OCI-LY3 (cell line): ENCODE results near the gene IL25.
"Not testable (repeated sequence)": the region's sequence is repeated elsewhere in the genome, so short reads cannot be mapped to it uniquely, and the experiment has no call there.

ENCODE experiments used
- H2AFZ ChIP-seq: fragments of 200-600, 300-600 bp; shearing (Covaris generic); 2 replicates; pipeline ENCODE4 v1.6.0; 2014; ENCODE audit warnings: antibody characterized with exemption, low read depth, low read length
- H3K27ac ChIP-seq: fragments of 200-600, 300-600 bp; sonication (generic); 2 replicates; pipeline ENCODE4 v1.5.1; 2014; ENCODE audit warnings: mild to moderate bottlenecking, low read length, moderate library complexity, mixed read lengths
- H3K27me3 ChIP-seq: fragments of 200-600, 300-600 bp; sonication (generic); 2 replicates; pipeline ENCODE4 v1.6.1; 2014; ENCODE audit warnings: low read depth, low read length, mixed read lengths
- H3K36me3 ChIP-seq: fragments of 200-600, 300-600 bp; sonication (generic); replicated peaks from 2 replicates; pipeline ENCODE3; 2014; ENCODE audit warnings: low read depth, low read length, mixed read lengths
- H3K4me1 ChIP-seq: fragments of 300-600, 200-600 bp; sonication (generic); 2 replicates; pipeline ENCODE4 v1.6.1; 2014; ENCODE audit warnings: low read length, mixed read lengths
- H3K4me2 ChIP-seq: fragments of 200-600, 300-600 bp; sonication (generic); 2 replicates; pipeline ENCODE4 v1.6.1; 2014; ENCODE audit warnings: low read length, mixed read lengths
- H3K4me3 ChIP-seq: fragments of 300-600, 200-600 bp; sonication (generic); 2 replicates; pipeline ENCODE4 v1.5.1; 2014; ENCODE audit warnings: antibody characterized with exemption, mild to moderate bottlenecking, low read length, moderate library complexity
- H3K79me2 ChIP-seq: fragments of 300-600, 200-600 bp; shearing (Covaris generic); 2 replicates; pipeline ENCODE4 v1.6.1; 2014; ENCODE audit warnings: mild to moderate bottlenecking, low read length, mixed read lengths
- H3K9ac ChIP-seq: fragments of 300-600, 200-600 bp; shearing (Covaris generic); 2 replicates; pipeline ENCODE4 v1.6.0; 2014; ENCODE audit warnings: mild to moderate bottlenecking, low read length, moderate library complexity
- H3K9me3 ChIP-seq: fragments of 200-600, 300-600 bp; shearing (Covaris generic); 2 replicates; pipeline ENCODE4 v1.6.1; 2014; ENCODE audit warnings: low read length, mixed read lengths; ENCODE audit not compliant: insufficient read depth
- H4K20me1 ChIP-seq: fragments of 200-600, 300-600 bp; sonication (generic); 2 replicates; pipeline ENCODE4 v1.6.1; 2016; ENCODE audit warnings: low read length, mixed read lengths; ENCODE audit not compliant: insufficient read depth
- EZH2phosphoT487 ChIP-seq: fragments of 200-600 bp; shearing (Covaris generic); IDR thresholded peaks from 2 replicates; pipeline ENCODE4 v1.6.1; 2018; ENCODE audit warnings: antibody characterized with exemption, mixed run types, low read depth
- TF ChIP-seq, protein P1 (sequence below): fragments of 200-600, 300-600 bp; sonication (generic); IDR thresholded peaks from 2 replicates; pipeline ENCODE4 v1.5.1; 2014; ENCODE audit warnings: antibody characterized with exemption, low read length, low read depth

IL25 gene

DNA sequence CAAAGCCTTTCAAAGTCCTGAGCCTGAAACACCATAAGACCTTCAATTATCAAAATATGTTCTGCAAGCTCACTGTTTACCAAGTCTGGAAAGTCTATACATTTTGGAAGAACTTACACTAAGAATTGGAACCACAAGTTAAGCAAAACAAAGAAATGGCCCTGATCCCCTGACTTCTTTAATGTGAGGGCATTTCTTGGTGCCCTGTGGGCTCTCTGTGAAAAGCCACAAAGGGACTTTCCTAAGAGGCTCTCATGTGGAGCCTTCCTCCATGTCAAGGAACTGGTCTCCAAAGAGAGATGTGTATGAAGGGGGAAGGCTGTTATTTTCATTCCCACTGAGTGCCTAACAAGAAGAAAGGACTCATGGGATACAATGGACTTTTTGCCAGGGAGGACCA, 49.0 kb downstream of the IL25 start:
- no peak overlapping the region for H3K27ac ChIP-seq
- no peaks in the 10 kb centered on the region for H4K20me1 ChIP-seq
- H3K4me3 ChIP-seq = no peak overlapping the region
- H3K9ac ChIP-seq = no peak overlapping the region
- no peaks in the 10 kb centered on the region for H3K79me2 ChIP-seq
- peaks cover 8% of the 10 kb centered on the region for H3K4me1 ChIP-seq
- H3K4me2 ChIP-seq = no peak overlapping the region
- no peaks in the 10 kb centered on the region for H3K27me3 ChIP-seq
- no peaks in the 10 kb centered on the region for H3K36me3 ChIP-seq
- no peaks in the 10 kb centered on the region for H3K9me3 ChIP-seq
- no peak overlapping the region for H2AFZ ChIP-seq
- TF ChIP-seq, protein P1, sequence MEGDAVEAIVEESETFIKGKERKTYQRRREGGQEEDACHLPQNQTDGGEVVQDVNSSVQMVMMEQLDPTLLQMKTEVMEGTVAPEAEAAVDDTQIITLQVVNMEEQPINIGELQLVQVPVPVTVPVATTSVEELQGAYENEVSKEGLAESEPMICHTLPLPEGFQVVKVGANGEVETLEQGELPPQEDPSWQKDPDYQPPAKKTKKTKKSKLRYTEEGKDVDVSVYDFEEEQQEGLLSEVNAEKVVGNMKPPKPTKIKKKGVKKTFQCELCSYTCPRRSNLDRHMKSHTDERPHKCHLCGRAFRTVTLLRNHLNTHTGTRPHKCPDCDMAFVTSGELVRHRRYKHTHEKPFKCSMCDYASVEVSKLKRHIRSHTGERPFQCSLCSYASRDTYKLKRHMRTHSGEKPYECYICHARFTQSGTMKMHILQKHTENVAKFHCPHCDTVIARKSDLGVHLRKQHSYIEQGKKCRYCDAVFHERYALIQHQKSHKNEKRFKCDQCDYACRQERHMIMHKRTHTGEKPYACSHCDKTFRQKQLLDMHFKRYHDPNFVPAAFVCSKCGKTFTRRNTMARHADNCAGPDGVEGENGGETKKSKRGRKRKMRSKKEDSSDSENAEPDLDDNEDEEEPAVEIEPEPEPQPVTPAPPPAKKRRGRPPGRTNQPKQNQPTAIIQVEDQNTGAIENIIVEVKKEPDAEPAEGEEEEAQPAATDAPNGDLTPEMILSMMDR = no peak
- TF ChIP-seq EZH2phosphoT487 = no peak

DNA sequence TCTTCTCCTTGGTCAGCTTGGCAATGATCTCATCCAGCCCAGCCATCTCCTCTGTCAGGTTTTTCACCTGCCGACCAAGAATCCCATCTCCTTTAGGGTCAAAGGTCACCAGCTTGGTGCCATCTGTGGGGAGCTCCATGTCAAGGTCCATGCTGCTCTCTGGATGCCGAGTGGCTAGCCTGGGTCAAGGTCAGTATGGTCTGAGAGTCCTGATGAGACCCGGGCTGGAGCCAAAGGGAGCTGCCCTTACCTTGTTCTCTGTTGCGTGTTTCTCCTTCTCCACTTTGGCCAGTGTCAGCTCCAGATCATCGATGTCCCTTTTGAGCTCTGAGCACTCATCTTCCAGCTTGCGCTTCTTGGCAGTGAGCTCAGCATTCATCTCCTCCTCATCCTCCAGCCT, 51.0 kb downstream of the IL25 start:
- Histone ChIP-seq H3K36me3 (no peaks in the 10 kb centered on the region), H3K9ac (no peak overlapping the region), H3K4me3 (no peak overlapping the region), H3K27me3 (no peaks in the 10 kb centered on the region), H3K4me1 (peaks cover 8% of the 10 kb centered on the region), H3K79me2 (no peaks in the 10 kb centered on the region), H3K27ac (no peak overlapping the region), H2AFZ (no peak overlapping the region), H3K4me2 (no peak overlapping the region), H4K20me1 (no peaks in the 10 kb centered on the region), H3K9me3 (no peaks in the 10 kb centered on the region)
- TF ChIP-seq EZH2phosphoT487 = no peak
- TF ChIP-seq, protein P1 = no peak

DNA sequence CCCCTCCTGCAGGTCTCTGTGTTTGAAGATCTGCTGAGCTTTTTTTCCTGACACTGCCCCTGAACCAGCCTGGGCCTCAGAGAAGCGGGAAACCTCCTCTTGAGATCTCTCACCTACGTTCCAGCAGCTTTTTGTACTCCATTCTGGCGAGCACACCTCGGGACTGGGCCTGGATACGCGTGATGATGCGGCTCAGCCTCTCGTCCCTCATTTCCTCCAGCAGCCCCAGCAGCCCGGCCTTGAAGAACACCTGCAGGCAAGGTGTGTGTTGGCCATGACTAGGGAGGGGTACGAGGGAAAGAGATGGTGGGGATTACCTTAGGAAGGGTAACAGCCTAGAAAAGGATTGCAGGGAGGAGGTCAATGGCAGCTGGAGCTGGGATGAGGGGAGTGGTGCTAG, 52.6 kb downstream of the IL25 start:
- no peaks in the 10 kb centered on the region for H3K79me2 ChIP-seq
- no peaks in the 10 kb centered on the region for H4K20me1 ChIP-seq
- H3K4me3 ChIP-seq = no peak overlapping the region
- no peak for TF ChIP-seq EZH2phosphoT487
- TF ChIP-seq, protein P1 = no peak
- no peak overlapping the region for H2AFZ ChIP-seq
- H3K4me1 ChIP-seq = peaks cover 8% of the 10 kb centered on the region
- no peak overlapping the region for H3K27ac ChIP-seq
- H3K27me3 ChIP-seq = no peaks in the 10 kb centered on the region; the same call in 1 of the 2 replicates
- no peaks in the 10 kb centered on the region for H3K9me3 ChIP-seq
- H3K36me3 ChIP-seq = no peaks in the 10 kb centered on the region
- no peak overlapping the region for H3K4me2 ChIP-seq
- no peak overlapping the region for H3K9ac ChIP-seq

DNA sequence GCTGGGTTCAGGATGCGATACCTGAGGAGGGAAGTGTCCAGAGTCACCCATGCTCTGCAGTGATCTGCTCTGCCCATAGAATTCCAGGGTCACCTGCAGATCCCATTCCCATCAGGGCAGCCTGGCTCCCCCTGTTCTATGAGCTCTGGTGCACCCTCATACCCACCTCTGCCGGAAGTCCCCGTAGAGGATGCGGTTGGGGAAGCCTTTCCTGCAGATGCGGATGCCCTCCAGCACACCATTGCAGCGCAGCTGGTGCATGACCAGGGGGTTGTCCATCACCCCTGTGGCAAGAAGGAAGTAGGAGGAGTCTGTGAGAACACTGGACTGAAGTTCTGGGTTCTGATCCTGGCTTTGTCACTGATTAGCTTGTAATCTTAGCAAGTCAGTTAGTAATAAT, 53.2 kb downstream of the IL25 start:
- H2AFZ ChIP-seq, H3K4me1 ChIP-seq, H3K27me3 ChIP-seq, H3K9ac ChIP-seq, H3K27ac ChIP-seq, H3K4me3 ChIP-seq, H3K36me3 ChIP-seq, H4K20me1 ChIP-seq, H3K4me2 ChIP-seq, H3K79me2 ChIP-seq, H3K9me3 ChIP-seq: not testable (repeated sequence)
